Endothelial cell of umbilical vein (primary cell): ENCODE results near the gene AP3S2. TPM values are rescaled to one million over a fixed set of nuclear protein-coding genes. Genes with fewer than 3 reads are reported as not detected.

Source experiments
- BruUV-seq: library from RNA; stranded (reverse); fragments of 400-500 nt; replicated peaks from 2 replicates; lab custom pipeline; 2021; lab: Mats Ljungman, UMichigan
- CTCF ChIA-PET: fragments of 300-600, 350-600 bp; sonication (Branson Sonifier 250); formaldehyde crosslinking; loops from one replicate; lab custom pipeline; 2021; ENCODE audit warnings: antibody characterized with exemption, inconsistent platforms; lab: Charles Lee
- POLR2A ChIA-PET: fragments of 300-600, 350-600 bp; sonication (Branson Sonifier 250); formaldehyde crosslinking; loops from one replicate; lab custom pipeline; 2021; ENCODE audit warnings: antibody characterized with exemption, inconsistent platforms; lab: Charles Lee
- DNase-seq: peaks from one replicate; pipeline ENCODE4 v3.0.0-alpha.2; 2011; ENCODE audit warnings: low read depth, low spot score
- FAIRE-seq: peaks from 2 replicates; lab custom pipeline; 2011; peaks lifted over from hg19 to GRCh38; lab: Jason Lieb, UNC
- H2AFZ ChIP-seq: 2 replicates; pipeline ENCODE4 v1.6.0; 2012; ENCODE audit warnings: low read depth, low read length, control low read depth, inconsistent platforms
- H3K27ac ChIP-seq: 2 replicates; pipeline ENCODE4 v1.5.1; 2011; ENCODE audit warnings: low read depth, mild to moderate bottlenecking, control low read depth, low read length, moderate library complexity; ENCODE audit not compliant: insufficient read depth
- H3K27me3 ChIP-seq, 2 experiments: 2 replicates each; pipeline versions ENCODE4 v1.6.0 to v1.6.1; 2011; ENCODE audit warnings: low read length in 2 of 2, mixed read lengths in 1 of 2; ENCODE audit not compliant: control insufficient read depth in 2 of 2, insufficient read depth in 2 of 2
- H3K36me3 ChIP-seq, 2 experiments: 2 replicates in 1 of 2; 3 replicates in 1 of 2; pipeline ENCODE4 v1.5.1; 2011; ENCODE audit warnings: low read length in 2 of 2, mild to moderate bottlenecking in 1 of 2, moderate library complexity in 1 of 2; ENCODE audit not compliant: control insufficient read depth in 2 of 2, insufficient read depth in 2 of 2; ENCODE audit errors: extremely low read depth in 1 of 2
- H3K4me1 ChIP-seq: 3 replicates; pipeline ENCODE4 v1.5.1; 2011; ENCODE audit warnings: mild to moderate bottlenecking, low read length; ENCODE audit not compliant: control insufficient read depth, insufficient read depth; ENCODE audit errors: extremely low read depth
- H3K4me2 ChIP-seq: 2 replicates; pipeline ENCODE4 v1.6.1; 2011; ENCODE audit warnings: low read length, control low read depth, mixed read lengths; ENCODE audit not compliant: insufficient read depth
- H3K4me3 ChIP-seq, 3 experiments: fragments of 200-600 bp in 1 of 3; sonication (generic), shearing (Covaris generic) in 1 of 3; replicated peaks in 1 of 3; 2 replicates each; pipeline ENCODE4 v1.5.1; 2011 to 2016; ENCODE audit warnings: control low read depth in 3 of 3, low read length in 3 of 3, mild to moderate bottlenecking in 2 of 3, inconsistent platforms in 1 of 3, low read depth in 1 of 3, moderate library complexity in 1 of 3; ENCODE audit not compliant: insufficient read depth in 1 of 3
- H3K79me2 ChIP-seq: 2 replicates; pipeline ENCODE4 v1.6.0; 2012; ENCODE audit warnings: low read length, inconsistent platforms; ENCODE audit not compliant: control insufficient read depth, insufficient read depth
- H3K9ac ChIP-seq: replicated peaks from 2 replicates; pipeline ENCODE3; 2011; ENCODE audit warnings: low read length, control low read depth; ENCODE audit not compliant: insufficient read depth; ENCODE audit errors: extremely low read depth
- H3K9me1 ChIP-seq: replicated peaks from 3 replicates; pipeline ENCODE4 v1.6.0; 2011; ENCODE audit warnings: mild to moderate bottlenecking, low read length; ENCODE audit not compliant: control insufficient read depth, insufficient read depth; ENCODE audit errors: extremely low read depth
- H3K9me3 ChIP-seq: replicated peaks from 2 replicates; pipeline ENCODE4 v1.5.1; 2012; ENCODE audit warnings: low read length, inconsistent platforms; ENCODE audit not compliant: control insufficient read depth, insufficient read depth
- H4K20me1 ChIP-seq: replicated peaks from 2 replicates; pipeline ENCODE3; 2011; ENCODE audit warnings: mild to moderate bottlenecking, low read length; ENCODE audit not compliant: control insufficient read depth, insufficient read depth; ENCODE audit errors: extremely low read depth
- EZH2 ChIP-seq: IDR thresholded peaks from 2 replicates; pipeline ENCODE4 v1.6.1; 2012; ENCODE audit warnings: borderline replicate concordance, low read depth, mild to moderate bottlenecking, moderate library complexity, low read length, inconsistent platforms; ENCODE audit not compliant: severe bottlenecking
- FOS ChIP-seq: IDR thresholded peaks from 2 replicates; pipeline ENCODE4 v1.6.1; 2011; ENCODE audit warnings: mild to moderate bottlenecking, low read length, moderate library complexity, borderline replicate concordance; ENCODE audit not compliant: insufficient read depth
- GATA2 ChIP-seq: IDR thresholded peaks from 2 replicates; pipeline ENCODE4 v1.7.0; 2011; ENCODE audit warnings: low read depth, mild to moderate bottlenecking, moderate library complexity, mixed read lengths, low read length; ENCODE audit not compliant: insufficient read length, insufficient read depth
- JUN ChIP-seq: IDR thresholded peaks from 2 replicates; pipeline ENCODE4 v1.6.1; 2011; ENCODE audit warnings: borderline replicate concordance, low read depth; ENCODE audit not compliant: insufficient read length, insufficient read depth
- MYC ChIP-seq: IDR thresholded peaks from one replicate; pipeline ENCODE4 v1.6.1; 2011; ENCODE audit warnings: mild to moderate bottlenecking, low read depth, low read length
- POLR2A ChIP-seq: IDR thresholded peaks from 2 replicates; pipeline ENCODE4 v1.6.1; 2012; ENCODE audit warnings: low read depth, mild to moderate bottlenecking, control low read depth, low read length
- POLR2AphosphoS5 ChIP-seq: IDR thresholded peaks from 2 replicates; pipeline ENCODE4 v1.6.1; 2012; ENCODE audit warnings: low read depth, mild to moderate bottlenecking, control low read depth, low read length, moderate library complexity; ENCODE audit not compliant: insufficient read depth
- dilution Hi-C: fragments of 300-500 bp; cut with MboI; formaldehyde crosslinking; loops from one replicate; pipeline ENCODE4 v1.15.0; 2019; ENCODE audit warnings: low sequenced_read_pairs; ENCODE audit not compliant: extremely low pct_ligation_motif_present
- intact Hi-C: fragments of 100-400 bp; cut with micrococcal nuclease; formaldehyde crosslinking; loops from one replicate; pipeline ENCODE4 v1.10.0; 2022
- polyA plus RNA-seq, 4 experiments: library from polyadenylated mRNA; depleted of rRNA in 3 of 4; stranded (reverse) in 3 of 4; unstranded in 1 of 4; fragments of >200 nt; gene quantifications; 2 replicates each; pipeline versions ENCODE4 v1.2.1 to v1.2.3, GENCODE V29; 2011 to 2012; ENCODE audit warnings: missing spikeins in 1 of 4
- total RNA-seq: library from RNA; stranded (reverse); gene quantifications from 2 replicates; pipeline ENCODE4 v1.2.3, GENCODE V29; 2021
- TF ChIP-seq, protein P1 (sequence below): IDR thresholded peaks from 2 replicates; pipeline ENCODE4 v1.6.1; 2011; ENCODE audit not compliant: insufficient read depth, insufficient read length
- TF ChIP-seq, protein P2 (sequence below), 2 donors: IDR thresholded peaks; 1 replicate in 1 of 2; 2 replicates in 1 of 2; pipeline ENCODE4 v1.5.1; 2011; ENCODE audit warnings: low read length in 2 of 2, mild to moderate bottlenecking in 2 of 2, moderate library complexity in 2 of 2, control low read depth in 1 of 2, inconsistent platforms in 1 of 2, low read depth in 1 of 2; ENCODE audit not compliant: insufficient read depth in 1 of 2; ENCODE audit errors: extremely low read depth in 1 of 2

Gene AP3S2
- total and polyA plus RNA-seq, 2 donors (not counting 3 experiments of a cell fraction or from before 2014, with no cell fraction given): 14.6 to 31.1 TPM

DNA sequence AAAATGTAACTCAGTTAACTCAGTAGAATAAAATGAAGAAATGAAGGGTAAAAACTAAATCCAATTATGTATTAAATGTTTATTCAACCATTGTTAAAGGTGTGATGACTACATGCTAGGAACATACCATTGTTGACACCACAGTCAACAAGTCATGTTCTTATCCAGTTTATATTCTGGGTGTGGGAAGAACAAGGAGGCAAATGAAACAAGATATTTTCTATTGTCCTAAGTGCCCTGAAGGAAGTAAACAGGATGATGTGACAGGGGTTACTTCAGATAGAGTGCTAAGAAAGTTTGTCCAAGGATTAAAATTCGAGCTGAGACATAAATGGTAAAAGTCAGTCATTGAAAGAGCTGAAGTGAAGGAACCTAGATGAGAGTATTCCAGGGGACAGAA, 13.1 kb downstream of the AP3S2 start:
- dilution Hi-C loops: no loop called here
- Histone ChIP-seq H3K4me1 (peaks cover 4% of the 10 kb centered on the region), H3K9me3 (no peaks in the 10 kb centered on the region), H3K27me3 (no peaks in the 10 kb centered on the region), H3K4me3 (no peak overlapping the region), H2AFZ (no peak overlapping the region), H3K27ac (peak overlapping the region; percentile 31), H3K36me3 (peaks cover 4 to 8% of the 10 kb centered on the region in 2 experiments), H3K4me2 (peak overlapping the region; percentile 44), H3K9me1 (no peaks in the 10 kb centered on the region), H4K20me1 (no peaks in the 10 kb centered on the region), H3K9ac (no peak overlapping the region), H3K79me2 (no peaks in the 10 kb centered on the region)
- DNase-seq: peak; percentile 29
- BruUV-seq: no TSS peak
- ChIA-PET POLR2A (no interaction called here), CTCF (interaction anchor here (1.0 kb wide), 1 partner anchor 120 kb away, joined by 4 read pairs; no protein-coding TSS in a partner anchor)
- no peak for FAIRE-seq
- TF ChIP-seq JUN (no peak), MYC (no peak), FOS (no peak), GATA2 (no peak), POLR2A (no peak), POLR2AphosphoS5 (no peak), EZH2 (no peak)
- TF ChIP-seq, protein P1, sequence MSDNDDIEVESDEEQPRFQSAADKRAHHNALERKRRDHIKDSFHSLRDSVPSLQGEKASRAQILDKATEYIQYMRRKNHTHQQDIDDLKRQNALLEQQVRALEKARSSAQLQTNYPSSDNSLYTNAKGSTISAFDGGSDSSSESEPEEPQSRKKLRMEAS: no peak
- TF ChIP-seq, protein P2, sequence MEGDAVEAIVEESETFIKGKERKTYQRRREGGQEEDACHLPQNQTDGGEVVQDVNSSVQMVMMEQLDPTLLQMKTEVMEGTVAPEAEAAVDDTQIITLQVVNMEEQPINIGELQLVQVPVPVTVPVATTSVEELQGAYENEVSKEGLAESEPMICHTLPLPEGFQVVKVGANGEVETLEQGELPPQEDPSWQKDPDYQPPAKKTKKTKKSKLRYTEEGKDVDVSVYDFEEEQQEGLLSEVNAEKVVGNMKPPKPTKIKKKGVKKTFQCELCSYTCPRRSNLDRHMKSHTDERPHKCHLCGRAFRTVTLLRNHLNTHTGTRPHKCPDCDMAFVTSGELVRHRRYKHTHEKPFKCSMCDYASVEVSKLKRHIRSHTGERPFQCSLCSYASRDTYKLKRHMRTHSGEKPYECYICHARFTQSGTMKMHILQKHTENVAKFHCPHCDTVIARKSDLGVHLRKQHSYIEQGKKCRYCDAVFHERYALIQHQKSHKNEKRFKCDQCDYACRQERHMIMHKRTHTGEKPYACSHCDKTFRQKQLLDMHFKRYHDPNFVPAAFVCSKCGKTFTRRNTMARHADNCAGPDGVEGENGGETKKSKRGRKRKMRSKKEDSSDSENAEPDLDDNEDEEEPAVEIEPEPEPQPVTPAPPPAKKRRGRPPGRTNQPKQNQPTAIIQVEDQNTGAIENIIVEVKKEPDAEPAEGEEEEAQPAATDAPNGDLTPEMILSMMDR (IDR thresholded peaks at IDR 0.05; ENCODE audit: extremely low read depth in 1 of 2, insufficient read depth in 1 of 2, low read depth in 1 of 2, low read length in 2 of 2): no peak
- intact Hi-C loops: no loop called here
